GM18502 (cell line): ENCODE data around the gene TFCP2.

Source experiments
- ATAC-seq: cut with Tn5 transposase; IDR thresholded peaks from one replicate; pipeline ENCODE4 v1.9.1; 2021; ENCODE audit warnings: mild to moderate bottlenecking; ENCODE audit not compliant: unreplicated experiment, poor library complexity

Gene TFCP2

GRCh38 chr12:51198568-51199365, 25.8 kb upstream of the TFCP2 start:
- ATAC-seq, result no peak

DNA sequence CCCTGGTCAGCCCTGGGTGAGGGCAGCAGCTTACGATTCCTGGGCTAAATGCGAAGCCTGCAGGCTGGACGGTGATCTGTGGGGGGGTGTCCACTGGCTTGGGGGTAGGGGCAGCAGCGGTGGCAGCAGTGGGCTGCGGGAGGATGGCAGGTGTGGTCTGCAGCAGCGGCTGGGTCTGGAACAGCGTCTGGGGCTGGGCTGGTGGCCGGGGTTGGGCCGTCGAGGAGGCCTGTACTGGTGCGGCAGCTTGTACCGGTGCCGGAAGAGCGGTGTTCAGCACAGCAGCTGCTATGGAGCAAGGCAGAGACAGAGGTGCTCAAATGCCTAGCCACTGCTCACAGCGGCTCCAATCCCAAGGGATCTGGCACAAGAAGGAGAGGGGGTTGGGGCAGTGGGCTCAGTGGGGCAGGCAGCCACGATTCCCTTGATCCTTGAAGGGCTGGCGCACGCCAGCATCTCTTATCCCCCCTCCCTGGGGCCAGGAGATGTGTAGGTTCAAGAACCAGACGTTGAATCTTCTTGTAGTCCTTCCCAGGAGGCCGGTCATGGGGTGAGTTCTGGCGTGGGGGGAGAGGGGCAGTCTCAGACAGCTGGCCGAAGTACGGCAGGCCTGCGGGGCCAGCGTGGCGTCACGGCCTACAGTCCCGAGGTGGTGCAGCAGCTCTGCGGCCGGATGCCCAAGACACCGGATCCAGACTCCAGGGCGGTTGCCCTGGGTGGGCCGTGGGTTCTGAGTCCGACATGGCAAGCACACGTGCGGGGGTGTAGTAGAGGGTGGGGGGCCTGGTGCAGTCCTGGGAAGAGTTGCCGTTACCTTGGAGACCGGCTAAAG, 25.0 kb upstream of the TFCP2 start:
- ATAC-seq, result no peak

DNA sequence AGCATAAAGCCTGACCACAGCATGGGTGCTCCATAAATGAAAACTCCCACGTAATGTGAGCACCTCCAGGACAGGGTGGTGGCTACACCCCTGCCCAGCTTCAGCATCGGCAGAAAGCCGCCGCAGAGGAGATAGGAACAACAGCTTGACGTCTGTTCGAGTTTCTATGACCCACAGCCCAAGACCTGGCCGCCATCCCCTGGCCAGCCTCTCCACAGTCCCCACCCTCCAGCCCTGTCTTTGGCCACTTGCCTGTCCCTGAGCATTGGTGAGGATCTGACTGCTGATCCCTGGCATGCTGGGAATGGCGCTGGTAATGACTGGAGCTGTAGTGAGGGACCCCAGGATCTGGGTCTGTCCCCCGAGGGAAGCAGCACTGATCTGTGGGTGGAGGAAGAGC, 23.6 kb upstream of the TFCP2 start:
- ATAC-seq, result no peak

GRCh38 chr12:51195841-51196240, 22.9 kb upstream of the TFCP2 start:
- no peak for ATAC-seq

- ATAC-seq, result no peak
These were observed 19.3 kb upstream of the TFCP2 start for GRCh38 chr12:51192284-51192671.

DNA sequence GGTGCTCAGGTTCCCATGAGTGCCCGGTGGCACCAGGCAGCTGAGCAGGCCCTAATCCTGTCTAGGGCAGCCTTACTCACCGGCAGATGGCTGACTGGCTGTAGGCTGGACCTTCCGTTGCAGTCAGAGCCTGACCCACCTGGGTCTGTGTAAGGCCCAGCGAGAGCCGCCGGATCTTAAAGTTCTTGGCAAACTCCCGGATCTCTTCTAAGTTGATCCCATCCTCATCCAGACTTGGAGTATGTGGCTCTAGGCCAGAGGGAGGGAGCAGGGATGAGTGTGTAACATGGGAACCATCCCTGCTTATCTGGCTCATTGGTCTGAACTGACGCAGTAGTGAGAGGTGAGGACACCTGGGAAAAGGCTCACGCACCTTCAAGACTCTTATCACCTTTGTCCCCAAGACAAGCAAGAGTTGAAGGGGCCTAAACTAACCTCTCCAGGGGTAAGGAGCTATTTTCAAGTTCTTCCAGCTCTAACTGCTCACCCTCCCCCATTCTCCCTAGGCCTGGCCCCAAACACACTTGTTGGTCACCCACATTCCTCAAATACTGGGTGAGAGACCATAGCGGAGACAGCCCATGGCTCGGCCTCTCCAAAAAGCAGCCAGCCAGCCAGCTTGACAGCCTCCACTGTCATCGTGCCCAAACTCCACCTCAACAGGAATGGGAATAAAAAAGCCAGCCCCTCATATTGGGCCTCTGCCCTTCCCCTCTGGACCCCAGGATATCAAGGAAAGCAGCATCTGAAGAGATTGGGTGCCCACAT, 18.8 kb upstream of the TFCP2 start:
- ATAC-seq, result no peak

- ATAC-seq, result no peak
These were observed 17.9 kb upstream of the TFCP2 start for GRCh38 chr12:51190820-51191219.

DNA sequence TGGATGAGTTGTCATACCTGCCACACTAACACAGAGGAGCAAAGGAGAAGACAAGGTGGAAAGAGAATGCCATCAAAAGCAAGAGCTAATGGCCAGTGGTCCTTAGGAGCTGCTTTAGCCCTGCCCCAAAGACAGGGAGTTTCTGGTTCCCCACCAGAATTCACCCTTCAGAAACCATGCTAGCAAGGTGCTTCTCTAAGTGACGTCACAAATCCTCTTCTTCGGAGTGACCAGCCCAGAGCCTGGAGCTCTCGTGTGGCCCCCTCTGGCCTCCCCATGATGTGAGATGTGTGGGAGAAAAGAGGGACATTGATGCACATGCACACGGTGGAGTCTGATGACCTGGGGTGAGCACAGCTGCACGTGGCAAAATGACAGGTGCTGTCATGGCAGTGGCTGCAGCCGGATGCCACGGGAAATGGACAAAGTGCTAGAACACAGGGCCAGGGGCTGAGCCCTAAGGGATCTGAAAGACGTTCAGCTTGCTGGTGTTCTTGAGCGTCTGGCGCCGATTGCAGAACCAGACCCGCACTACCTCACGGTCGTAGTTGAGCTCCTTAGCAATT, 16.9 kb upstream of the TFCP2 start:
- no peak for ATAC-seq

DNA sequence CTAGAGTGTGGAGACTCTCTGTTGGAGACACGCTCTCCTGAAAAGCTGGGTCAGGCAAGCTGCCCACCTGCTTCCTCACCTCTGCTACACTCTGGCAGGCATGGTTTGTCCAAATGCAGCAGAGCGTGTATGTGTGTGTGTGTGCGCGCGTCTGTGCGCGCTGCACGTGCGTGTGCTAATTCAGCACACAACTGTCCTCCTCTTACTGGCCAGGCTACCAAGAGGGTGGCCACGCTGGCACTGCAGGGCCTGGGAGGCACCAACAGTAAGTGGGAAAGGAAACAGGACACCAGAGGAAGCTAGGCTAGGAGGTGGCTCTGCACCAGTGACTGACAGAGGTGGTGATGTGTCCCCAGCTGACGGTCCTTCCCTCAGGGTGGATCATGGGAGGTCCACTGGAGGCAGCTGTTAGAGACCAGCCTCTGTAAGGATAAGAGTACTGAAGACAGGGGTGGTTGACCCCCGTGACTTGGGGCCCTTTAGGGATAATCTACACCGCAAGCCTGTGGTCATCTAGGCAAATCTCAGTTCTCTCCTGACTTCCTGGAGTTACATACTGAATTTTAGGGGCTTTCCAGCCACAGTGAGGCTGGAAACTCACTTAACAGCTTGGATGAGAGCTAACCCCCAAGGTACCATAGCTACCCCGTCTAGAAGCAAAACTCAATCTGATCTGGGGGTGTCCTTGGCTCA, 15.6 kb upstream of the TFCP2 start:
- peak; percentile 69 for ATAC-seq

DNA sequence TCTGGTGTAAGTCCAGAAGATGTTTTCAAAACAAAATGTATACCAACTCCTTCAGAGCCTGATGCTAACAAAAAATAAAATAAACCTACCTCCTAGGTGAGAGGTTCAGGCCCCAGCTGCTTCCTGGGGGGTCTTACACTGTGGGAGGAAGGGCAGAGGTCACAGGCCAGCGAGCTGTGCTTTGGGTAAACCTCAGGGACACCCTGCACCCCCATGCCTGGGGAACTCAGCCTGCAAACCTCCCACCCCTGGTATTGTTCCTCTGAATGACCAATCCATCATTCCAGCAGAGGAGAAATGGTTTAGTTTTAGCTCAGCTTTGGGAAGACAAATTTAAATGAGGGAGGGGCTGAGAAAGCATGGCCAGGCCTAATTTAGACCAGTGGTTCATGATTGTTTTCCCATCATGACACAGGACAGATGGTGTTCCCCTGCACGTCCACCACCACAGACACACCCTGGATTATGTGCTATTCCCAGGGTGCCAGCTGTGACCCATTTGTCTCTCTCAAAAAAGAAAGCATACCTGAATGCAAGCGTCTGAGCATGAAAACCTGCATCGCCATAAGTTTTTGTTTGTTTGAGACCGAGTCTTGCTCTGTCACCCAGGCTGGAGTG, 14.5 kb upstream of the TFCP2 start:
- ATAC-seq, result no peak

GRCh38 chr12:51186465-51187085, 13.6 kb upstream of the TFCP2 start:
- ATAC-seq, result no peak

DNA sequence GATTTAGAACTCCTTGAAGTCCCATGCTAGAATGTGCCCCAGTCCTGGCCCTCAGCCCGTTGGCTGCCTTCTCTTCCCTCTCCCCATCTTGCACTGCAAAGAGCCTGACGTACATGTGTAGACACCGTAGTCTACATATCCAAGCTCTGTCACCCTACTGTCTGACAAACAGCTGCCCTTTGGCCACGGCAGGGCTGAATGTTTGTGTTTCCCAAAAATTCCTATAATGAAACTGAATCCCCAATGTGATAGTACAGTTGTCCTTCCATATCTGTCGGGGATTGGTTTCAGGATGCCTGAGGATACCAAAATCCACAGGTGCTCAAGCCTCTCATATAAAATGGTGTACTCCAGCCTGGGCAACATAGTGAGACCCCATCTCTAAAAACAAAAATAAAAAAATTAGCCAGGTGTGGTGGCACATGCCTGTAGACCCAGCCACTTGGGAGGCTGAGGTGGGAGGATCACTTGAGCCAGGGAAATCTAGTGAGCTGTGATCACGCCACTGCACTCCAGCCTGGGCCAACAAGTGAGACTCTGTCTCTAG, 12.3 kb upstream of the TFCP2 start:
- ATAC-seq, result no peak

DNA sequence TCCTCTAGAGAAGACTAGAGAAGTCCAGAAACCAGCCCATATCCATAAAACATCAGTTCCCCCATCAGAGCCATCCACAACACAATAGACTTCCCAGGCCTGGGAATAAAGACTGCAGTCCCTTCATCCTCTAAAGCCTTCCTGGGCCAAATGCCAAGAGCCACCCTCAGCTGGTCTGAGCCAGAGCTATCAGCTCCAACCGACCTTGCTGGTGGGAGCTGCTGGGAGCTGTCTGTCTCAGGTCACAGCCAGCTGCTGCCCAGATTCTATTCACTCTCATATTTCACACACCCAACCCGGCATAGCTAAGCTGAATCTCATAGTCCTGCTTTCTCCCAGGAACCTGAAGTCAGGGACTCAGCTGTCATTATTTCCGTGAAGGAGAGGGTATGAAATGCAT, 10.9 kb upstream of the TFCP2 start:
- ATAC-seq, result no peak

- no peak for ATAC-seq
These were observed 10.4 kb upstream of the TFCP2 start for GRCh38 chr12:51183349-51183748.

GRCh38 chr12:51181558-51181957, 8.6 kb upstream of the TFCP2 start:
- ATAC-seq, result no peak

DNA sequence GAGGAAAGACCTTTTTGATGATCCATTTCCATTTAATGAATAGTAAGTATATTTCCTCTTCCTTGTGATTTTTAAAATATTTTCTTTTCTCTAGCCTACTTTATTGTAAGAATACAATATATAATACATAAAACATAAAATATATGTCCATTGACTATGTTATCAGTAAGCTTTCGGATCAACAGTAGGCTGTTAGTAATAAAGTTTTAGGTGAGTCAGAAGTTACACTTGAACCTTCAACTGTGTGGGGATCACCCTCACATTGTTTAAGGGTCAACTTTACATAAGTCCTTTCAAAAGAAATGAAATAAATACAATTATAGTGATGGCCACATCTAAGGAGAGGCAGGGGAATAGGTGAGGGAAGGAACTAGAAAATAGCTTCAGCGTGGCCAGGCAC, 5.0 kb upstream of the TFCP2 start:
- ATAC-seq, result no peak

DNA sequence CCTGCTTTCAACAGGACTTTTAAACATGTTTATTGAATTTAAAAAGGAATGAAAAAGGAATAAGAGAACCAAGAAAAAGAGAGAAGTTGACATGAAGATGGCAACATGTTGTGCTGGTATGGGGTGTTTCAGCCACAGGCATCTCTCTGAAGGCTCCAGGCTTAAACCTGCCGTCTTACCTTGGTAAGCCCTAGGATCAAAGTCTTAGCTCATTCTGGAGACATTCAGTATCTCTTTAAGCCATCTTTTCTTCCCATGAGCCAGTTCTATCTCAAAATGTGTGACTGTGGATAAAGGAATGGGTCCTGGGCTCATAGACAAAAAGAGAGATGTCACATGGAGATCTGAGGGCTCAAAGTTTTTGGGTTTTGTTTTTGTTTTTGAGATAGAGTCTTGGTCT, 1.6 kb upstream of the TFCP2 start:
- no peak for ATAC-seq

GRCh38 chr12:51171884-51172514, 936 bp downstream of the TFCP2 start:
- ATAC-seq, result peak; percentile 13
